ENCODE measurements around the gene LOXL1.
A peak's percentile ranks its signal among the peaks of the same experiment; 100 is the strongest.

LOXL1 gene

GRCh38 chr15:73899197-73900094, 26.8 kb upstream of the LOXL1 start:
- no peak for DNase-seq (ENCODE audit: low read depth in 2 of 2)

GRCh38 chr15:73900095-73900712, 26.1 kb upstream of the LOXL1 start:
- DNase-seq (ENCODE audit: low read depth in 2 of 2): no peak

GRCh38 chr15:73901126-73901810, 25.0 kb upstream of the LOXL1 start:
- DNase-seq (ENCODE audit: low read depth in 2 of 2): no peak

GRCh38 chr15:73902121-73903020, 23.9 kb upstream of the LOXL1 start:
- DNase-seq (ENCODE audit: low read depth in 2 of 2): no peak

- DNase-seq (ENCODE audit: low read depth in 2 of 2): no peak
Observed at GRCh38 chr15:73904026-73904815, 22.0 kb upstream of the LOXL1 start.

GRCh38 chr15:73905225-73905827, 20.9 kb upstream of the LOXL1 start:
- DNase-seq (ENCODE audit: low read depth in 2 of 2): no peak

GRCh38 chr15:73906346-73907034, 19.8 kb upstream of the LOXL1 start:
- DNase-seq (ENCODE audit: low read depth in 2 of 2): no peak

- no peak for DNase-seq (ENCODE audit: low read depth in 2 of 2)
Observed at GRCh38 chr15:73907035-73907408, 19.2 kb upstream of the LOXL1 start.

- peak; percentile 74 to 77 for DNase-seq (ENCODE audit: low read depth in 2 of 2)
Observed at GRCh38 chr15:73908030-73908821, 18.0 kb upstream of the LOXL1 start.

GRCh38 chr15:73908822-73909122, 17.5 kb upstream of the LOXL1 start:
- DNase-seq (ENCODE audit: low read depth in 2 of 2): no peak

- DNase-seq (ENCODE audit: low read depth in 2 of 2): no peak
Observed at GRCh38 chr15:73909651-73910050, 16.6 kb upstream of the LOXL1 start.

GRCh38 chr15:73910522-73911303, 15.5 kb upstream of the LOXL1 start:
- DNase-seq (ENCODE audit: low read depth in 2 of 2): no peak

- no peak for DNase-seq (ENCODE audit: low read depth in 2 of 2)
Observed at GRCh38 chr15:73912030-73912596, 14.1 kb upstream of the LOXL1 start.

GRCh38 chr15:73914145-73914544, 12.1 kb upstream of the LOXL1 start:
- no peak for DNase-seq (ENCODE audit: low read depth in 2 of 2)

- DNase-seq (ENCODE audit: low read depth in 2 of 2): no peak
Observed at GRCh38 chr15:73915082-73915481, 11.2 kb upstream of the LOXL1 start.

- DNase-seq (ENCODE audit: low read depth in 2 of 2): no peak
Observed at GRCh38 chr15:73918784-73919183, 7.5 kb upstream of the LOXL1 start.

GRCh38 chr15:73919706-73920105, 6.6 kb upstream of the LOXL1 start:
- no peak for DNase-seq (ENCODE audit: low read depth in 2 of 2)
